Astrocyte (in vitro differentiated cells and primary cell): ENCODE measurements around the gene SLC9A9. TPM values are rescaled to one million over a fixed set of nuclear protein-coding genes. Genes with fewer than 3 reads are reported as not detected.

ENCODE experiments used
- DNase-seq: peaks from one replicate; pipeline ENCODE4 v3.0.0-alpha.2; 2010; ENCODE audit warnings: low read depth
- FAIRE-seq: peaks from 2 replicates; lab custom pipeline; 2011; peaks lifted over from hg19 to GRCh38; lab: Jason Lieb, UNC
- H2AFZ ChIP-seq: 2 replicates; pipeline ENCODE4 v1.6.0; 2012; ENCODE audit warnings: low read depth, low read length, inconsistent platforms
- H3K27ac ChIP-seq: 2 replicates; pipeline ENCODE4 v1.5.1; 2011; ENCODE audit warnings: low read depth, low read length, inconsistent platforms
- H3K27me3 ChIP-seq: 2 replicates; pipeline ENCODE4 v1.6.0; 2011; ENCODE audit warnings: low read length, inconsistent platforms; ENCODE audit not compliant: insufficient read depth
- H3K36me3 ChIP-seq: 2 replicates; pipeline ENCODE4 v1.5.1; 2011; ENCODE audit warnings: low read length, inconsistent platforms; ENCODE audit not compliant: insufficient read depth
- H3K4me1 ChIP-seq: 2 replicates; pipeline ENCODE4 v1.5.1; 2011; ENCODE audit warnings: low read length, inconsistent platforms; ENCODE audit not compliant: insufficient read depth
- H3K4me2 ChIP-seq: 2 replicates; pipeline ENCODE4 v1.6.0; 2012; ENCODE audit warnings: low read length, inconsistent platforms
- H3K4me3 ChIP-seq: 2 replicates; pipeline ENCODE4 v1.5.1; 2011; ENCODE audit warnings: low read depth, mild to moderate bottlenecking, low read length, inconsistent platforms; ENCODE audit not compliant: insufficient read depth
- H3K79me2 ChIP-seq: 2 replicates; pipeline ENCODE4 v1.6.0; 2012; ENCODE audit warnings: mild to moderate bottlenecking, low read length, inconsistent platforms; ENCODE audit not compliant: insufficient read depth
- H3K9ac ChIP-seq: 2 replicates; pipeline ENCODE4 v1.6.0; 2012; ENCODE audit warnings: mild to moderate bottlenecking, low read length, inconsistent platforms
- H3K9me3 ChIP-seq: 2 replicates; pipeline ENCODE4 v1.5.1; 2012; ENCODE audit warnings: low read depth, mild to moderate bottlenecking, low read length, inconsistent platforms; ENCODE audit not compliant: insufficient read depth
- H4K20me1 ChIP-seq: 2 replicates; pipeline ENCODE4 v1.6.0; 2012; ENCODE audit warnings: low read length, inconsistent platforms; ENCODE audit not compliant: insufficient read depth
- H3K27ac Mint-ChIP-seq: one replicate; pipeline ENCODE4 v1.8.0; 2021; ENCODE audit warnings: mild to moderate bottlenecking, mixed read lengths; ENCODE audit not compliant: unreplicated experiment
- H3K27me3 Mint-ChIP-seq: one replicate; pipeline ENCODE4 v1.8.0; 2021; ENCODE audit warnings: low read depth, mixed read lengths; ENCODE audit not compliant: unreplicated experiment
- H3K36me3 Mint-ChIP-seq: one replicate; pipeline ENCODE4 v1.8.0; 2021; ENCODE audit warnings: low read depth, mixed read lengths; ENCODE audit not compliant: unreplicated experiment
- H3K4me1 Mint-ChIP-seq: one replicate; pipeline ENCODE4 v1.8.0; 2021; ENCODE audit warnings: low read depth, mixed read lengths; ENCODE audit not compliant: unreplicated experiment
- H3K4me3 Mint-ChIP-seq: one replicate; pipeline ENCODE4 v1.8.0; 2021; ENCODE audit warnings: mild to moderate bottlenecking, moderate library complexity, mixed read lengths; ENCODE audit not compliant: unreplicated experiment
- H3K9me3 Mint-ChIP-seq: one replicate; pipeline ENCODE4 v1.8.0; 2021; ENCODE audit warnings: mild to moderate bottlenecking, mixed read lengths; ENCODE audit not compliant: unreplicated experiment
- CTCF ChIP-seq: IDR thresholded peaks from 2 replicates; pipeline ENCODE4 v1.5.1; 2011; ENCODE audit warnings: low read depth, mild to moderate bottlenecking, inconsistent platforms, low read length, moderate library complexity; ENCODE audit not compliant: insufficient read depth
- EZH2 ChIP-seq: IDR thresholded peaks from 2 replicates; pipeline ENCODE4 v1.6.1; 2012; ENCODE audit warnings: mild to moderate bottlenecking, low read length, inconsistent platforms; ENCODE audit not compliant: insufficient read depth
- total RNA-seq: library from RNA; stranded (reverse); gene quantifications from 2 replicates; pipeline ENCODE4 v1.2.1, GENCODE V29; 2021

SLC9A9 gene
- total RNA-seq, 1 donor from 2014 or later = 1.5 TPM

GRCh38 chr3:143601723-143602484 is 246.4 kb downstream of the SLC9A9 start:
- H3K27ac Mint-ChIP-seq = peak overlapping the region; percentile 85
- peaks cover 6% of the 10 kb centered on the region for H3K4me1 Mint-ChIP-seq
- no peak for FAIRE-seq
- no peak overlapping the region for H3K4me2 ChIP-seq
- peak; percentile 48 for DNase-seq
- no peak overlapping the region for H3K27ac ChIP-seq
- H3K27me3 ChIP-seq = no peaks in the 10 kb centered on the region
- peaks cover 4% of the 10 kb centered on the region for H3K4me1 ChIP-seq
- no peaks in the 10 kb centered on the region for H3K36me3 ChIP-seq
- H3K27me3 Mint-ChIP-seq = no peaks in the 10 kb centered on the region
- H3K4me3 ChIP-seq = no peak overlapping the region
- no peaks in the 10 kb centered on the region for H3K36me3 Mint-ChIP-seq
- no peaks in the 10 kb centered on the region for H4K20me1 ChIP-seq
- H3K9ac ChIP-seq = no peak overlapping the region
- no peaks in the 10 kb centered on the region for H3K9me3 ChIP-seq
- no peak overlapping the region for H3K4me3 Mint-ChIP-seq
- H3K9me3 Mint-ChIP-seq = no peaks in the 10 kb centered on the region
- H2AFZ ChIP-seq = no peak overlapping the region
- H3K79me2 ChIP-seq = no peaks in the 10 kb centered on the region
- no peak for TF ChIP-seq CTCF
- TF ChIP-seq EZH2 = no peak

GRCh38 chr3:143600756-143601718 is 247.2 kb downstream of the SLC9A9 start:
- Histone ChIP-seq H3K9ac (no peak overlapping the region), H3K9me3 (no peaks in the 10 kb centered on the region), H3K27ac (no peak overlapping the region), H4K20me1 (no peaks in the 10 kb centered on the region), H3K27me3 (no peaks in the 10 kb centered on the region), H3K36me3 (no peaks in the 10 kb centered on the region), H3K4me2 (no peak overlapping the region), H3K4me3 (no peak overlapping the region), H2AFZ (no peak overlapping the region), H3K4me1 (peaks cover 4% of the 10 kb centered on the region), H3K79me2 (no peaks in the 10 kb centered on the region)
- no peak overlapping the region for H3K4me3 Mint-ChIP-seq
- H3K36me3 Mint-ChIP-seq = no peaks in the 10 kb centered on the region
- no peak overlapping the region for H3K27ac Mint-ChIP-seq
- TF ChIP-seq EZH2 = no peak
- no peak for TF ChIP-seq CTCF
- DNase-seq = peak; percentile 7
- peaks cover 6% of the 10 kb centered on the region for H3K4me1 Mint-ChIP-seq
- H3K9me3 Mint-ChIP-seq = no peaks in the 10 kb centered on the region
- no peak for FAIRE-seq
- no peaks in the 10 kb centered on the region for H3K27me3 Mint-ChIP-seq
